GM12892 (cell line): Measurements from ENCODE around the gene CHST10.

Experiments used
- POLR2A ChIP-seq: IDR thresholded peaks from 2 replicates; pipeline ENCODE4 v1.6.1; 2011; ENCODE audit warnings: low read depth, low read length, control low read depth
- POLR2AphosphoS5 ChIP-seq: IDR thresholded peaks from 2 replicates; pipeline ENCODE4 v1.6.1; 2011; ENCODE audit warnings: low read depth, low read length, control low read depth

DNA sequence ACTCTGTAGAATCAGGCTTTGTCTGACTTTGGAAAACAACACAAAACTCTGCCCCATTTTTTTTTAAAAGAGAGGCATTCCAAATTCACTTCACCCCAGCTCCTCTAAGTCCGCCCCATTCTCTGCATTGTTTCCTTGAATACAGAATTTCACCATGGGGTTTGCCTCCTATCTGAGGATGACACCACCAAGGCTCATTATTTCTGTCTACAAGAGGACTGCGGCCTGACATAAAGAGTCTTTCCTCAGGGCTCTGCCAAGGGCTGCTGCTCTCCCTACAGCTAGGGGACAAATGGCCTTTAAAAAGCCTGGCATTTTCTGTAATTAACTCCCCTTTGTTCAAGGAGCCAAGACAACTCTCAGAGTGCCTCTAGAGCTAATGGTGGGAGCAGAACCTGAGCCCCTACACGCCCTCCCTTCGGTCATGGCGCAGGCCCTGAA is 4.6 kb downstream of the CHST10 start:
- TF ChIP-seq POLR2A = no peak
- TF ChIP-seq POLR2AphosphoS5 = no peak
